K562 (cell line): ENCODE results near the gene ADAMTS14. TPM values are rescaled to one million over a fixed set of nuclear protein-coding genes. Genes with fewer than 3 reads are reported as not detected.

Experiments
- ARHGAP35 ChIP-seq: fragments of 450-650 bp; IDR thresholded peaks from 2 replicates; pipeline ENCODE4 v1.6.1; 2018; ENCODE audit not compliant: partially characterized antibody
- C11orf30 ChIP-seq: fragments of 450-650 bp; IDR thresholded peaks from 2 replicates; pipeline ENCODE4 v1.6.1; 2016; ENCODE audit warnings: low read depth, mild to moderate bottlenecking
- CREM ChIP-seq: IDR thresholded peaks from 2 replicates; pipeline ENCODE4 v1.6.1; 2014; ENCODE audit warnings: antibody characterized with exemption, low read depth
- DPF2 ChIP-seq: fragments of 450-650 bp; IDR thresholded peaks from 2 replicates; pipeline ENCODE4 v1.6.1; 2016
- E2F4 ChIP-seq: sonication (generic); formaldehyde crosslinking; IDR thresholded peaks from 2 replicates; pipeline ENCODE4 v1.8.0; 2022; ENCODE audit warnings: mild to moderate bottlenecking, low read depth, missing genetic modification reagents
- FOS ChIP-seq: IDR thresholded peaks from 3 replicates; pipeline ENCODE4 v1.6.1; 2011; ENCODE audit not compliant: insufficient read length; ENCODE audit errors: extremely low read depth
- GATAD2B ChIP-seq: fragments of 450-650 bp; IDR thresholded peaks from 2 replicates; pipeline ENCODE4 v1.6.1; 2017; ENCODE audit warnings: mild to moderate bottlenecking, borderline replicate concordance
- GMEB1 ChIP-seq: fragments of 250-450 bp; sonication (Bioruptor Pico); IDR thresholded peaks from 2 replicates; pipeline ENCODE4 v1.4.0; 2020; ENCODE audit warnings: mild to moderate bottlenecking
- HMG20A ChIP-seq: fragments of 450-650 bp; formaldehyde crosslinking; conservative IDR thresholded peaks from 2 replicates; pipeline ENCODE4 v1.4.0; 2020; ENCODE audit warnings: mild to moderate bottlenecking, mixed read lengths
- HNRNPLL ChIP-seq: fragments of 200-400 bp; formaldehyde crosslinking; IDR thresholded peaks from 2 replicates; pipeline ENCODE4 v1.6.1; 2017; ENCODE audit warnings: low read length, low read depth, mild to moderate bottlenecking; ENCODE audit not compliant: poor library complexity, severe bottlenecking
- KLF6 ChIP-seq: fragments of 250-450 bp; sonication (Bioruptor Pico); IDR thresholded peaks from 2 replicates; pipeline ENCODE4 v1.4.0; 2020; ENCODE audit warnings: mild to moderate bottlenecking, moderate library complexity, borderline replicate concordance
- MECOM ChIP-seq: fragments of 250-450 bp; sonication (Bioruptor Pico); IDR thresholded peaks from 2 replicates; pipeline ENCODE4 v1.8.0; 2022; ENCODE audit warnings: inconsistent platforms
- NFE2 ChIP-seq: IDR thresholded peaks from 2 replicates; pipeline ENCODE4 v1.6.1; 2014; ENCODE audit warnings: antibody characterized with exemption, low read depth
- NUFIP1 ChIP-seq: fragments of 450-650 bp; IDR thresholded peaks from 2 replicates; pipeline ENCODE4 v1.6.1; 2018; ENCODE audit not compliant: partially characterized antibody
- RBM25 ChIP-seq: fragments of 200-400 bp; formaldehyde crosslinking; IDR thresholded peaks from 2 replicates; pipeline ENCODE4 v1.6.1; 2018; ENCODE audit warnings: low read length, low read depth, moderate library complexity; ENCODE audit not compliant: severe bottlenecking
- SAP30 ChIP-seq: fragments of 200-600 bp; sonication (generic); IDR thresholded peaks from 2 replicates; pipeline ENCODE4 v1.6.1; 2012; ENCODE audit warnings: borderline replicate concordance, low read depth, mild to moderate bottlenecking, moderate library complexity, low read length, control low read depth, inconsistent platforms; ENCODE audit not compliant: insufficient read depth, poor library complexity, severe bottlenecking
- SMC3 ChIP-seq: conservative IDR thresholded peaks from 2 replicates; pipeline ENCODE4 v1.6.1; 2011; ENCODE audit warnings: low read depth, low read length, improper control_type of control experiment; ENCODE audit not compliant: insufficient read depth
- SRSF9 ChIP-seq: fragments of 200-400 bp; formaldehyde crosslinking; IDR thresholded peaks from 2 replicates; pipeline ENCODE4 v1.6.1; 2017; ENCODE audit warnings: low read depth, low read length, borderline replicate concordance
- STAT5A ChIP-seq: IDR thresholded peaks from 2 replicates; pipeline ENCODE4 v1.6.1; 2012; ENCODE audit warnings: low read length, inconsistent platforms, borderline replicate concordance
- STAT5B ChIP-seq: fragments of 250-450 bp; sonication (Bioruptor Pico); IDR thresholded peaks from 2 replicates; pipeline ENCODE4 v1.8.0; 2021; ENCODE audit warnings: mild to moderate bottlenecking, inconsistent platforms
- ZBTB8A ChIP-seq: fragments of 450-650 bp; IDR thresholded peaks from 2 replicates; pipeline ENCODE4 v1.6.1; 2018; ENCODE audit warnings: mild to moderate bottlenecking, moderate library complexity; ENCODE audit not compliant: partially characterized antibody
- ZEB2 ChIP-seq: fragments of 450-650 bp; IDR thresholded peaks from 2 replicates; pipeline ENCODE4 v1.6.1; 2016
- ZMIZ1 ChIP-seq, 2 experiments: fragments of 150-350 bp in 1 of 2; IDR thresholded peaks; 2 replicates each; pipeline ENCODE4 v1.6.1; 2012 to 2016; ENCODE audit warnings: low read depth in 2 of 2, low read length in 2 of 2, mild to moderate bottlenecking in 1 of 2, moderate library complexity in 1 of 2
- ZNF140 ChIP-seq: fragments of 250-450 bp; sonication (Bioruptor Pico); IDR thresholded peaks from 2 replicates; pipeline ENCODE4 v1.8.0; 2021; ENCODE audit warnings: moderate library complexity, mild to moderate bottlenecking, inconsistent platforms
- polyA plus RNA-seq, 8 experiments: library from polyadenylated mRNA; depleted of rRNA in 4 of 8; stranded (reverse) in 5 of 8; unstranded in 3 of 8; fragments of >200 nt; fragmentation: Nextera tagmentation in 2 of 8; fragmentation: Illumina TruSeq in 1 of 8; extraction: Ambion mirVana in 2 of 8; extraction: Trizol in 1 of 8; gene quantifications; 2 replicates each; pipeline versions ENCODE4 v1.2.1 to v1.2.3, GENCODE V29; 2011 to 2014; ENCODE audit warnings: inconsistent platforms in 1 of 8, missing spikeins in 1 of 8
- total RNA-seq, 7 experiments: library from RNA; depleted of rRNA in 6 of 7; stranded (reverse); fragments of >200 nt in 6 of 7; fragmentation: Illumina TruSeq in 2 of 7; extraction: Trizol in 2 of 7; gene quantifications; 2 replicates each; pipeline versions ENCODE4 v1.2.1 to v1.2.3, GENCODE V29; 2011 to 2021; ENCODE audit warnings: low replicate concordance in 1 of 7

Gene ADAMTS14
- total and polyA plus RNA-seq, 9 of the 15 experiments (the other 6 are each of a cell fraction or from before 2014, with no cell fraction given): 0.04 to 37.4 (median 15.9) TPM

GRCh38 chr10:70673043-70673928, 980 bp downstream of the ADAMTS14 start (continued):
- TF ChIP-seq RBM25 (no peak), ZEB2 (no peak), ZNF140 (CRISPR knock-in tag) (no peak), NUFIP1 (no peak), DPF2 (no peak; the same call in 1 of the 2 replicates), GMEB1 (CRISPR knock-in tag) (no peak), SMC3 (no peak), HNRNPLL (no peak), SRSF9 (no peak), ARHGAP35 (peak; percentile 65), MECOM (CRISPR knock-in tag) (no peak), E2F4 (no peak), FOS (no peak), SAP30 (peak; percentile 62), ZMIZ1 (IDR thresholded peaks at IDR 0.05; ENCODE audit: low read depth in 2 of 2, low read length in 2 of 2) (no peak), HMG20A (CRISPR knock-in tag) (no peak), KLF6 (no peak), C11orf30 (no peak), GATAD2B (no peak), ZBTB8A (no peak), STAT5B (no peak), STAT5A (no peak), CREM (no peak), NFE2 (no peak)
